Fibroblast of lung (primary cell): ENCODE measurements around the gene SHLD2. TPM values are rescaled to one million over a fixed set of nuclear protein-coding genes. Genes with fewer than 3 reads are reported as not detected.

Experiments
- DNase-seq, 2 donors: peaks; one replicate each; pipeline versions ENCODE4 v3.0.0 to v3.0.0-alpha.2; 2010; ENCODE audit warnings: low read depth in 2 of 2
- H2AFZ ChIP-seq: 2 replicates; pipeline ENCODE4 v1.5.1; 2012; ENCODE audit warnings: low read length, control low read depth, inconsistent platforms
- H3K27ac ChIP-seq: 2 replicates; pipeline ENCODE4 v1.5.1; 2011; ENCODE audit warnings: low read length, control low read depth; ENCODE audit not compliant: insufficient read depth
- H3K27me3 ChIP-seq: 2 replicates; pipeline ENCODE4 v1.5.1; 2011; ENCODE audit warnings: mild to moderate bottlenecking, low read length; ENCODE audit not compliant: control insufficient read depth, insufficient read depth
- H3K36me3 ChIP-seq: 2 replicates; pipeline ENCODE4 v1.5.1; 2011; ENCODE audit warnings: low read length; ENCODE audit not compliant: control insufficient read depth, insufficient read depth
- H3K4me1 ChIP-seq: 2 replicates; pipeline ENCODE4 v1.5.1; 2011; ENCODE audit warnings: low read length; ENCODE audit not compliant: control insufficient read depth, insufficient read depth; ENCODE audit errors: extremely low read depth
- H3K4me2 ChIP-seq: 2 replicates; pipeline ENCODE4 v1.5.1; 2011; ENCODE audit warnings: low read length, control low read depth; ENCODE audit not compliant: insufficient read depth; ENCODE audit errors: extremely low read depth
- H3K4me3 ChIP-seq, 4 experiments: fragments of 200-600 bp in 1 of 4; sonication (generic) in 1 of 4; replicated peaks in 1 of 4; 2 replicates each; pipeline ENCODE4 v1.5.1; 2011 to 2016; ENCODE audit warnings: low read length in 4 of 4, low read depth in 3 of 4, mild to moderate bottlenecking in 3 of 4, control low read depth in 2 of 4, inconsistent platforms in 1 of 4, mixed read lengths in 1 of 4; ENCODE audit not compliant: insufficient read depth in 1 of 4; ENCODE audit errors: control extremely low read depth in 1 of 4
- H3K79me2 ChIP-seq: 2 replicates; pipeline ENCODE4 v1.5.1; 2012; ENCODE audit warnings: mild to moderate bottlenecking, low read length, inconsistent platforms; ENCODE audit not compliant: control insufficient read depth, insufficient read depth
- H3K9ac ChIP-seq: 2 replicates; pipeline ENCODE4 v1.5.1; 2011; ENCODE audit warnings: mild to moderate bottlenecking, low read length, control low read depth; ENCODE audit not compliant: insufficient read depth
- H3K9me3 ChIP-seq: 2 replicates; pipeline ENCODE4 v1.5.1; 2012; ENCODE audit warnings: low read depth, low read length; ENCODE audit not compliant: control insufficient read depth, insufficient read depth
- H4K20me1 ChIP-seq: 2 replicates; pipeline ENCODE4 v1.5.1; 2011; ENCODE audit warnings: low read length; ENCODE audit not compliant: control insufficient read depth, insufficient read depth; ENCODE audit errors: extremely low read depth
- EZH2 ChIP-seq: IDR thresholded peaks from 2 replicates; pipeline ENCODE4 v1.5.1; 2012; ENCODE audit warnings: low read length, control low read depth, mild to moderate bottlenecking; ENCODE audit errors: missing control alignments
- polyA plus RNA-seq, 2 donors: library from polyadenylated mRNA; depleted of rRNA in 1 of 2; stranded (reverse) in 1 of 2; unstranded in 1 of 2; fragments of >200 nt; gene quantifications; 2 replicates each; pipeline ENCODE4 v1.2.1, GENCODE V29; 2011 to 2012; ENCODE audit warnings: missing spikeins in 1 of 2
- total RNA-seq: library from RNA; depleted of rRNA; stranded (reverse); fragments of >200 nt; gene quantifications from 2 replicates; pipeline ENCODE4 v1.2.1, GENCODE V29; 2014
- TF ChIP-seq, protein P1 (sequence below), 2 donors: IDR thresholded peaks in 1 of 2; conservative IDR thresholded peaks in 1 of 2; 1 replicate in 1 of 2; 2 replicates in 1 of 2; pipeline ENCODE4 v1.5.1; 2011 to 2012; ENCODE audit warnings: low read length in 2 of 2, control low read depth in 1 of 2, inconsistent platforms in 1 of 2, low read depth in 1 of 2, mild to moderate bottlenecking in 1 of 2

Gene SHLD2
- total and polyA plus RNA-seq, 2 donors (not counting 1 experiment from before 2014, with no cell fraction given), result 21.6 to 26.3 TPM

DNA sequence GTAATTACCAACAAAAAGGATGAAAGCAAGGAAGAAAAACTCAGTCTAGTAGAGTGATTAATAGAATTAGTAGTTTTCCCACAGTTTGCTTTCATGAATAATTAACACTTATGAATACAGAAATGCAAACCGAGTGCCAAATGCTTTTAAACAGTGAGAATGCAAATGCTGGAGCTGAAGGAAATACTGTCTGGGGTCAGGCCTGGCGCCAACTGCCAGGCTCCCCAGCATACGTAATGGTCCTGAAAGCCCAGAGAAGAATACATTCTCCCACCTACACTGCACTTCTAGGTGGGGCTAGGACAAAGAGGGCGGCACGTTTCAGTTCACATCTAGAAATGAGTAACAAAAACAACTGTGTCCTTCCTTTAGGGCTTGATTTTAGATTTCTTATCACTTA, 30.4 kb upstream of the SHLD2 start:
- Histone ChIP-seq H3K27me3 (no peaks in the 10 kb centered on the region), H3K27ac (no peak overlapping the region), H3K9ac (no peak overlapping the region), H3K4me2 (no peak overlapping the region), H2AFZ (no peak overlapping the region), H3K4me1 (no peaks in the 10 kb centered on the region), H4K20me1 (no peaks in the 10 kb centered on the region), H3K36me3 (peaks cover 10% of the 10 kb centered on the region), H3K4me3 (no peak overlapping the region), H3K9me3 (no peaks in the 10 kb centered on the region), H3K79me2 (no peaks in the 10 kb centered on the region)
- TF ChIP-seq, protein P1, sequence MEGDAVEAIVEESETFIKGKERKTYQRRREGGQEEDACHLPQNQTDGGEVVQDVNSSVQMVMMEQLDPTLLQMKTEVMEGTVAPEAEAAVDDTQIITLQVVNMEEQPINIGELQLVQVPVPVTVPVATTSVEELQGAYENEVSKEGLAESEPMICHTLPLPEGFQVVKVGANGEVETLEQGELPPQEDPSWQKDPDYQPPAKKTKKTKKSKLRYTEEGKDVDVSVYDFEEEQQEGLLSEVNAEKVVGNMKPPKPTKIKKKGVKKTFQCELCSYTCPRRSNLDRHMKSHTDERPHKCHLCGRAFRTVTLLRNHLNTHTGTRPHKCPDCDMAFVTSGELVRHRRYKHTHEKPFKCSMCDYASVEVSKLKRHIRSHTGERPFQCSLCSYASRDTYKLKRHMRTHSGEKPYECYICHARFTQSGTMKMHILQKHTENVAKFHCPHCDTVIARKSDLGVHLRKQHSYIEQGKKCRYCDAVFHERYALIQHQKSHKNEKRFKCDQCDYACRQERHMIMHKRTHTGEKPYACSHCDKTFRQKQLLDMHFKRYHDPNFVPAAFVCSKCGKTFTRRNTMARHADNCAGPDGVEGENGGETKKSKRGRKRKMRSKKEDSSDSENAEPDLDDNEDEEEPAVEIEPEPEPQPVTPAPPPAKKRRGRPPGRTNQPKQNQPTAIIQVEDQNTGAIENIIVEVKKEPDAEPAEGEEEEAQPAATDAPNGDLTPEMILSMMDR (conservative IDR thresholded peaks at IDR 0.05 in 1 of 2, IDR thresholded peaks at IDR 0.05 in 1 of 2; ENCODE audit: low read depth in 1 of 2, low read length in 2 of 2), result no peak
- no peak for TF ChIP-seq EZH2
- no peak for DNase-seq

GRCh38 chr10:87066178-87066577, 28.8 kb upstream of the SHLD2 start:
- no peak overlapping the region for H3K4me2 ChIP-seq
- no peaks in the 10 kb centered on the region for H3K79me2 ChIP-seq
- no peak overlapping the region for H2AFZ ChIP-seq
- no peaks in the 10 kb centered on the region for H3K9me3 ChIP-seq
- no peaks in the 10 kb centered on the region for H3K4me1 ChIP-seq
- DNase-seq, result no peak
- H3K4me3 ChIP-seq, result no peak overlapping the region
- no peaks in the 10 kb centered on the region for H3K27me3 ChIP-seq
- H3K9ac ChIP-seq, result no peak overlapping the region
- H3K36me3 ChIP-seq, result peaks cover 8% of the 10 kb centered on the region
- no peak overlapping the region for H3K27ac ChIP-seq
- TF ChIP-seq EZH2, result no peak
- TF ChIP-seq, protein P1 (conservative IDR thresholded peaks at IDR 0.05 in 1 of 2, IDR thresholded peaks at IDR 0.05 in 1 of 2; ENCODE audit: low read depth in 1 of 2, low read length in 2 of 2), result no peak
- H4K20me1 ChIP-seq, result no peaks in the 10 kb centered on the region

GRCh38 chr10:87066865-87067264, 28.1 kb upstream of the SHLD2 start:
- Histone ChIP-seq H4K20me1 (no peaks in the 10 kb centered on the region), H2AFZ (no peak overlapping the region), H3K9ac (no peak overlapping the region), H3K4me3 (no peak overlapping the region), H3K27ac (no peak overlapping the region), H3K27me3 (no peaks in the 10 kb centered on the region), H3K9me3 (no peaks in the 10 kb centered on the region), H3K36me3 (peaks cover 8% of the 10 kb centered on the region), H3K79me2 (no peaks in the 10 kb centered on the region), H3K4me2 (no peak overlapping the region), H3K4me1 (no peaks in the 10 kb centered on the region)
- DNase-seq, result no peak
- TF ChIP-seq EZH2, result no peak
- TF ChIP-seq, protein P1 (conservative IDR thresholded peaks at IDR 0.05 in 1 of 2, IDR thresholded peaks at IDR 0.05 in 1 of 2; ENCODE audit: low read depth in 1 of 2, low read length in 2 of 2), result no peak
